Neural cell (in vitro differentiated cells): ENCODE results near the gene TMC1. TPM values are rescaled to one million over a fixed set of nuclear protein-coding genes. Genes with fewer than 3 reads are reported as not detected.

Experiments
- H2AFZ ChIP-seq: fragments of 200-600, 300-800 bp; sonication (generic), shearing (Covaris generic); 2 replicates; pipeline ENCODE4 v1.6.0; 2014; ENCODE audit warnings: low read depth, mild to moderate bottlenecking, antibody characterized with exemption, low read length, moderate library complexity
- H3F3A ChIP-seq: fragments of 200-600 bp; shearing (Covaris generic); 2 replicates; pipeline ENCODE4 v1.6.1; 2016; ENCODE audit warnings: mild to moderate bottlenecking, moderate library complexity, mixed read lengths, antibody characterized with exemption, low read length; ENCODE audit not compliant: insufficient read depth, poor library complexity, severe bottlenecking
- H3K27ac ChIP-seq: fragments of 200-600, 300-800 bp; sonication (generic), shearing (Covaris generic); 2 replicates; pipeline ENCODE4 v1.5.1; 2014; ENCODE audit warnings: mild to moderate bottlenecking, low read length, moderate library complexity
- H3K27me3 ChIP-seq: fragments of 300-800, 200-600 bp; sonication (generic), shearing (Covaris generic); 2 replicates; pipeline ENCODE4 v1.6.0; 2014; ENCODE audit warnings: mild to moderate bottlenecking, low read depth, low read length, moderate library complexity; ENCODE audit not compliant: insufficient read depth
- H3K36me3 ChIP-seq: fragments of 300-800, 200-600 bp; sonication (generic), shearing (Covaris generic); 2 replicates; pipeline ENCODE4 v1.5.1; 2014; ENCODE audit warnings: mild to moderate bottlenecking, antibody characterized with exemption, low read length, moderate library complexity; ENCODE audit not compliant: insufficient read depth
- H3K4me2 ChIP-seq: fragments of 300-800, 200-600 bp; sonication (generic), shearing (Covaris generic); 2 replicates; pipeline ENCODE4 v1.6.0; 2014; ENCODE audit warnings: mild to moderate bottlenecking, low read length
- H3K4me3 ChIP-seq: fragments of 300-800, 200-600 bp; sonication (generic), shearing (Covaris generic); 2 replicates; pipeline ENCODE4 v1.5.1; 2014; ENCODE audit warnings: mild to moderate bottlenecking, low read length, moderate library complexity
- H3K79me2 ChIP-seq: fragments of 200-600 bp; shearing (Covaris generic); replicated peaks from 2 replicates; pipeline ENCODE4 v1.6.0; 2014; ENCODE audit warnings: mild to moderate bottlenecking, low read length, moderate library complexity; ENCODE audit not compliant: insufficient read depth
- H3K9ac ChIP-seq: fragments of 300-800, 200-600 bp; sonication (generic), shearing (Covaris generic); 2 replicates; pipeline ENCODE4 v1.6.1; 2016; ENCODE audit warnings: mild to moderate bottlenecking, low read length, mixed read lengths
- H3K9me2 ChIP-seq: fragments of 200-600 bp; shearing (Covaris generic); 2 replicates; pipeline ENCODE4 v1.6.1; 2016; ENCODE audit warnings: mild to moderate bottlenecking, low read length, mixed read lengths; ENCODE audit not compliant: insufficient read depth
- H3K9me3 ChIP-seq: fragments of 200-600, 300-800 bp; sonication (generic), shearing (Covaris generic); 2 replicates; pipeline ENCODE4 v1.6.1; 2016; ENCODE audit warnings: mild to moderate bottlenecking, mixed run types, low read length, moderate library complexity, mixed read lengths
- H4K20me1 ChIP-seq: fragments of 200-600 bp; shearing (Covaris generic); 2 replicates; pipeline ENCODE4 v1.6.1; 2016; ENCODE audit warnings: mild to moderate bottlenecking, mixed run types; ENCODE audit not compliant: insufficient read depth
- EP300 ChIP-seq: fragments of 450-650 bp; conservative IDR thresholded peaks from 2 replicates; pipeline ENCODE4 v1.6.1; 2014; ENCODE audit warnings: antibody characterized with exemption, mild to moderate bottlenecking, moderate library complexity; ENCODE audit not compliant: poor library complexity, severe bottlenecking
- EZH2 ChIP-seq: fragments of 200-600, 300-800 bp; shearing (Covaris generic), sonication (generic); IDR thresholded peaks from 2 replicates; pipeline ENCODE4 v1.6.1; 2014; ENCODE audit warnings: antibody characterized with exemption, low read length, borderline replicate concordance, mild to moderate bottlenecking; ENCODE audit not compliant: insufficient read depth, poor library complexity, severe bottlenecking
- MXI1 ChIP-seq: fragments of 450-650 bp; conservative IDR thresholded peaks from 2 replicates; pipeline ENCODE4 v1.6.1; 2014; ENCODE audit warnings: antibody characterized with exemption, mild to moderate bottlenecking; ENCODE audit not compliant: poor library complexity, severe bottlenecking
- POLR2AphosphoS5 ChIP-seq: IDR thresholded peaks from 2 replicates; pipeline ENCODE4 v1.6.1; 2012
- RAD21 ChIP-seq: fragments of 450-650 bp; conservative IDR thresholded peaks from 2 replicates; pipeline ENCODE4 v1.6.1; 2014; ENCODE audit warnings: antibody characterized with exemption, mild to moderate bottlenecking, moderate library complexity
- SMC3 ChIP-seq: fragments of 450-650 bp; conservative IDR thresholded peaks from 2 replicates; pipeline ENCODE4 v1.6.1; 2014; ENCODE audit warnings: antibody characterized with exemption, mild to moderate bottlenecking, moderate library complexity; ENCODE audit not compliant: poor library complexity
- TAF1 ChIP-seq: IDR thresholded peaks from 2 replicates; pipeline ENCODE4 v1.6.1; 2012; ENCODE audit warnings: low read depth
- polyA plus RNA-seq: library from polyadenylated mRNA; depleted of rRNA; stranded (reverse); fragments of >200 nt; gene quantifications from 2 replicates; pipeline ENCODE4 v1.2.3, GENCODE V29; 2014
- TF ChIP-seq, protein P1 (sequence below): fragments of 450-650 bp; IDR thresholded peaks from 2 replicates; pipeline ENCODE4 v1.5.1; 2014; ENCODE audit warnings: antibody characterized with exemption, mild to moderate bottlenecking, moderate library complexity; ENCODE audit not compliant: poor library complexity, severe bottlenecking
- TF ChIP-seq, protein P2 (sequence below): IDR thresholded peaks from 2 replicates; pipeline ENCODE4 v1.6.1; 2012; ENCODE audit warnings: borderline replicate concordance

Gene TMC1
- polyA plus RNA-seq, 1 donor from 2014 or later = not detected

DNA sequence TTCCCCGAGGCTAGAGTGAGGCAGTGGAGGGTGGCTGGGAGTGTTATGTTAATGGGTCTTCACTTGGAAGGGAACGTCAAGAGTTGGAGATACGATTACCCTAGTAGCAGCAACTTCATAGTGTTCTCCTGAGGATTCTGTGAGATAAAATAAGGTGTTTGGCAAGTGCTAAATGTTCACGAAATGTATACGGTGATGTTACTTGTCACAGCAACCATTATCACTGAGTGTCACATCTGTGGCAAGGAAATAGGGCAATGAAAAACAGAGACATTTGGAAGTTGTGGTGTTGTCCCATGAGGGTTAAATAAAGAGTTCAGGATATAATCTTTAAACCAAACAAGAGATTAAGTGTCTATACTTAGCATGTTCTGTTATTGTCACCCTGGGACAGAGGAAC, 248.1 kb downstream of the TMC1 start:
- Histone ChIP-seq H3K27ac (no peak overlapping the region), H2AFZ (no peak overlapping the region), H3K4me3 (no peak overlapping the region), H4K20me1 (no peaks in the 10 kb centered on the region), H3K36me3 (no peaks in the 10 kb centered on the region), H3K9ac (no peak overlapping the region), H3K9me2 (no peaks in the 10 kb centered on the region), H3K79me2 (no peaks in the 10 kb centered on the region), H3K9me3 (no peaks in the 10 kb centered on the region), H3F3A (no peaks in the 10 kb centered on the region), H3K27me3 (no peaks in the 10 kb centered on the region), H3K4me2 (no peak overlapping the region)
- TF ChIP-seq RAD21 = no peak
- no peak for TF ChIP-seq MXI1
- peak; percentile 77 for TF ChIP-seq EP300
- TF ChIP-seq, protein P1, sequence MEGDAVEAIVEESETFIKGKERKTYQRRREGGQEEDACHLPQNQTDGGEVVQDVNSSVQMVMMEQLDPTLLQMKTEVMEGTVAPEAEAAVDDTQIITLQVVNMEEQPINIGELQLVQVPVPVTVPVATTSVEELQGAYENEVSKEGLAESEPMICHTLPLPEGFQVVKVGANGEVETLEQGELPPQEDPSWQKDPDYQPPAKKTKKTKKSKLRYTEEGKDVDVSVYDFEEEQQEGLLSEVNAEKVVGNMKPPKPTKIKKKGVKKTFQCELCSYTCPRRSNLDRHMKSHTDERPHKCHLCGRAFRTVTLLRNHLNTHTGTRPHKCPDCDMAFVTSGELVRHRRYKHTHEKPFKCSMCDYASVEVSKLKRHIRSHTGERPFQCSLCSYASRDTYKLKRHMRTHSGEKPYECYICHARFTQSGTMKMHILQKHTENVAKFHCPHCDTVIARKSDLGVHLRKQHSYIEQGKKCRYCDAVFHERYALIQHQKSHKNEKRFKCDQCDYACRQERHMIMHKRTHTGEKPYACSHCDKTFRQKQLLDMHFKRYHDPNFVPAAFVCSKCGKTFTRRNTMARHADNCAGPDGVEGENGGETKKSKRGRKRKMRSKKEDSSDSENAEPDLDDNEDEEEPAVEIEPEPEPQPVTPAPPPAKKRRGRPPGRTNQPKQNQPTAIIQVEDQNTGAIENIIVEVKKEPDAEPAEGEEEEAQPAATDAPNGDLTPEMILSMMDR = no peak
- TF ChIP-seq SMC3 = no peak
- TF ChIP-seq EZH2 = no peak
- TF ChIP-seq, protein P2, sequence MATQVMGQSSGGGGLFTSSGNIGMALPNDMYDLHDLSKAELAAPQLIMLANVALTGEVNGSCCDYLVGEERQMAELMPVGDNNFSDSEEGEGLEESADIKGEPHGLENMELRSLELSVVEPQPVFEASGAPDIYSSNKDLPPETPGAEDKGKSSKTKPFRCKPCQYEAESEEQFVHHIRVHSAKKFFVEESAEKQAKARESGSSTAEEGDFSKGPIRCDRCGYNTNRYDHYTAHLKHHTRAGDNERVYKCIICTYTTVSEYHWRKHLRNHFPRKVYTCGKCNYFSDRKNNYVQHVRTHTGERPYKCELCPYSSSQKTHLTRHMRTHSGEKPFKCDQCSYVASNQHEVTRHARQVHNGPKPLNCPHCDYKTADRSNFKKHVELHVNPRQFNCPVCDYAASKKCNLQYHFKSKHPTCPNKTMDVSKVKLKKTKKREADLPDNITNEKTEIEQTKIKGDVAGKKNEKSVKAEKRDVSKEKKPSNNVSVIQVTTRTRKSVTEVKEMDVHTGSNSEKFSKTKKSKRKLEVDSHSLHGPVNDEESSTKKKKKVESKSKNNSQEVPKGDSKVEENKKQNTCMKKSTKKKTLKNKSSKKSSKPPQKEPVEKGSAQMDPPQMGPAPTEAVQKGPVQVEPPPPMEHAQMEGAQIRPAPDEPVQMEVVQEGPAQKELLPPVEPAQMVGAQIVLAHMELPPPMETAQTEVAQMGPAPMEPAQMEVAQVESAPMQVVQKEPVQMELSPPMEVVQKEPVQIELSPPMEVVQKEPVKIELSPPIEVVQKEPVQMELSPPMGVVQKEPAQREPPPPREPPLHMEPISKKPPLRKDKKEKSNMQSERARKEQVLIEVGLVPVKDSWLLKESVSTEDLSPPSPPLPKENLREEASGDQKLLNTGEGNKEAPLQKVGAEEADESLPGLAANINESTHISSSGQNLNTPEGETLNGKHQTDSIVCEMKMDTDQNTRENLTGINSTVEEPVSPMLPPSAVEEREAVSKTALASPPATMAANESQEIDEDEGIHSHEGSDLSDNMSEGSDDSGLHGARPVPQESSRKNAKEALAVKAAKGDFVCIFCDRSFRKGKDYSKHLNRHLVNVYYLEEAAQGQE = no peak
- no peak for TF ChIP-seq TAF1
- peak; percentile 74 for TF ChIP-seq POLR2AphosphoS5

DNA sequence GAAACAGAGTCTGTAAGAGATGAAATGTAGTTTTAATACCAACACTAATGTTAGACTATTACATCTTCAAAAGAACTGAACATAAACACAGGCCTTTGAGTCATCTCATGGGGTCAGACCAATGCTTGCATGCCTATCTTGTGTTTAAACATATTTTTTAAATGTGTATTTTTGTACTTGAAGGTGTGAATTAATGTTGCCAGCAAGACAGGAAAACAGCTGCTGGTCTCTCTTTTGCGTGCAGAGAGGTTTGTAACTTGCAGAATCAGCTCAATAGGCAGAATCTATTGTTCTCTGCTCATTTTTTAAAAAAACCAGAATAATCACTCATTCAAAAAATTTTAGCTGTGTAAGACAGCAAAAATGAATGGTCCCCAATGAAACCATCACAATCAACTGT, 251.3 kb downstream of the TMC1 start:
- Histone ChIP-seq H2AFZ (no peak overlapping the region), H3K79me2 (no peaks in the 10 kb centered on the region), H3K4me3 (no peak overlapping the region), H3K9ac (no peak overlapping the region), H3F3A (no peaks in the 10 kb centered on the region), H3K9me3 (no peaks in the 10 kb centered on the region), H3K36me3 (no peaks in the 10 kb centered on the region), H3K9me2 (no peaks in the 10 kb centered on the region), H3K27me3 (no peaks in the 10 kb centered on the region), H3K27ac (no peak overlapping the region), H3K4me2 (no peak overlapping the region), H4K20me1 (no peaks in the 10 kb centered on the region)
- TF ChIP-seq SMC3 = no peak
- no peak for TF ChIP-seq RAD21
- no peak for TF ChIP-seq TAF1
- TF ChIP-seq MXI1 = no peak
- TF ChIP-seq, protein P1 = no peak
- no peak for TF ChIP-seq EP300
- TF ChIP-seq POLR2AphosphoS5 = no peak
- TF ChIP-seq, protein P2 = no peak
- no peak for TF ChIP-seq EZH2
